BLaER1 treated with 17β-estradiol and CSF1 and Interleukin-3, amounts not matched to agents 10 nM and 100 nM (cell line): ENCODE results near the gene TRPC6.

ENCODE experiments used
- H3K27ac ChIP-seq, 11 experiments: shearing (Covaris generic); formaldehyde crosslinking; 2 replicates each; pipeline ENCODE4 v1.8.1; 2022
- H3K27me3 ChIP-seq, 11 experiments: shearing (Covaris generic); formaldehyde crosslinking; 2 replicates each; pipeline ENCODE4 v1.8.1; 2022
- H3K36me3 ChIP-seq, 11 experiments: shearing (Covaris generic); formaldehyde crosslinking; 2 replicates each; pipeline ENCODE4 v1.8.1; 2022
- H3K4me1 ChIP-seq, 10 experiments: shearing (Covaris generic); formaldehyde crosslinking; 2 replicates each; pipeline ENCODE4 v1.8.1; 2022
- H3K4me2 ChIP-seq, 11 experiments: shearing (Covaris generic); formaldehyde crosslinking; 2 replicates each; pipeline ENCODE4 v1.8.1; 2022
- H3K4me3 ChIP-seq, 10 experiments: shearing (Covaris generic); formaldehyde crosslinking; 2 replicates each; pipeline ENCODE4 v1.8.1; 2022
- H3K9ac ChIP-seq, 11 experiments: shearing (Covaris generic); formaldehyde crosslinking; 2 replicates each; pipeline ENCODE4 v1.8.1; 2022
- H3K9me3 ChIP-seq, 11 experiments: shearing (Covaris generic); formaldehyde crosslinking; replicated peaks in 1 of 11; 2 replicates each; pipeline ENCODE4 v1.8.1; 2022
- H4K20me1 ChIP-seq, 11 experiments: shearing (Covaris generic); formaldehyde crosslinking; 2 replicates each; pipeline ENCODE4 v1.8.1; 2022
- Cebpa-rat ChIP-seq, 11 experiments: shearing (Covaris generic); IDR thresholded peaks; 2 replicates each; pipeline ENCODE4 v1.8.1; 2022

The TRPC6 gene

DNA sequence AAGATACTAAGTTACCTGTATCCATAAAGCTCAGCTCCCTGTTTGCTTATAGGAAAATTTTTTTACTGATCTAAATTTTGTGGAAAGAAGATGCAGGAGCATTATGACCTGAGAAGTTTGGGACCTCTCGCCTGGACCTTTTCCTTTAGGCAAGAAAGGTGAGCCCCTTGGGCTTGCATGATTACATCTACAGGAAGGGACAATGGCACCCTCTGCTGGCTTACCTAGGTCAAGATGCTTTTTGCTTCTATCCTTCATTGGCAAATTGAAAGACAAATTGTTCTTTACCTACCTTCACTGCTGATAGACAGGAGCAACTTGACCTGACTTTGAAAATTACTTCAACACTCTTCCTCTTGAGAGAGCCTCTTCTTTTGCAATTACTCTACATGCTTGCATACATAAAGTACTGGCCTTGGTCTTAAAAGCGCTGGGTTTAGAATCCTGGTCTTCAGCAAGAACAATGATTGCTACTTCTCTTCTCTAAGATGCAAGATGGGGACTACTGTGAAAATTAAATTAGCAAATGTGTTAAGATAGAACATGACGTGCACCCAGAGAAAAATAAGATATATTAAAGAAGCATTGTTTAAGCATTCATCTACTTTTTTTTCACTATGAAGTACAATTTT, 147.2 kb downstream of the TRPC6 start:
- no peak overlapping the region for H3K27ac ChIP-seq
- H3K4me3 ChIP-seq = no peak overlapping the region
- H3K36me3 ChIP-seq = no peaks in the 10 kb centered on the region
- no peaks in the 10 kb centered on the region for H4K20me1 ChIP-seq
- H3K4me1 ChIP-seq = no peaks in the 10 kb centered on the region
- no peak overlapping the region for H3K4me2 ChIP-seq
- no peaks in the 10 kb centered on the region for H3K27me3 ChIP-seq
- H3K9me3 ChIP-seq = no peaks in the 10 kb centered on the region
- no peak overlapping the region for H3K9ac ChIP-seq
- no peak for TF ChIP-seq Cebpa-rat (IDR thresholded peaks at IDR 0.05)

DNA sequence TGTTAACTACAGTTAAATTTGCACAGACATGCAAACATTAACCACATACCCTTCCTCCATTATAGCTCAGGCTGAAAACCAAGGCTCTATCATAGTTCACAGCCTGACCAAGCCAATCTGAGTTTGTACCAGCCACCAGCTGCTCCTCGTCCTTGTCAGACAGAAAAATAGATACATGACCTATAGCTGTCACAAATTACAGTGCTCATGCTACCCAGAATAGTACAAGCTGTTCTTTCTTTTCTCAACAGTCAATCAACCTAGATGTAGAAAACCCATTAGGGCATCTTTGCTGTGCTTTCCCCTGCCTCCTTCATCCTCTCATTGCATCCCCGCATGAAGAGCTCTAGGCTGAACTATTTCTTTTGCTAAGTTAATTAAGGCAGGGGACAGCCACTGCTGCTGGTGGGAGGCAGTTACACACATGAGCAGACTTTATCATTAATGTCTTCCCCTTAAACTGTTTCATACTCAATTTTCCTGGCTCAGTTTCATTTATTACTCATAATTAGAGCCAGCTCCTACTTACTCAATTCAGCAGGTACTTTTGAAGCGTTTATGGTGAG, 148.3 kb downstream of the TRPC6 start:
- Histone ChIP-seq H3K4me3 (no peak overlapping the region), H3K27me3 (no peaks in the 10 kb centered on the region), H3K27ac (no peak overlapping the region), H3K9me3 (no peaks in the 10 kb centered on the region; a peak in 1 of 22 replicates), H3K4me1 (no peaks in the 10 kb centered on the region), H3K9ac (no peak overlapping the region), H4K20me1 (no peaks in the 10 kb centered on the region), H3K4me2 (no peak overlapping the region), H3K36me3 (no peaks in the 10 kb centered on the region)
- TF ChIP-seq Cebpa-rat (IDR thresholded peaks at IDR 0.05) = no peak

DNA sequence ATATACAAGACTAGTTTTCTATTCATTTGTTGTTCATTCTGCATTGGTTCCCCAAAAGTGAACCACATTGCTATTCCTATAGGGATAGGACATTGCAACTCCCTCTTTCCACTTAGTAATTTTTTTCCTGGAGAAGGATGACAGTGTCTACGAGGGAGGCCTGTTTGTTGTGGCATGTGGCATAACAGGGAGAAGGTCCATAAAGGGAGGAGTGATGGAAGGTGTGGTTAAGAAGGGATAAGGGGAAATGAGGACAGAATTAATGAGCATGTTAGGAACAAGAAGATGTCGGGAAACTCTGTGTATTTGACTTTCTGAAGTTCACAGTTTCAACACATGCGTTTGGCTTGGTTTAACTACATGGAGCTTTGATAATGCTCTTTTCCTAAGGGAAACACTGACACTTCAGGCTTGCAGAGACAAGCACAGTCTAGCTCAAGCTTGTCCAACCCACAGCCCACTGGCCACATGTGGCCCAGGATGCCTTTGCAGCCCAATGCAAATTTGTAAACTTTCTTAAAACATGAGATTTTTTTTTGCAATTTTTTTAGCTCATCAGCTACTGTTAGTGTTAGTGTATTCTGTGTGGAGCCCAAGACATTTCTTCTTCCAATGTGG, 149.7 kb downstream of the TRPC6 start:
- Histone ChIP-seq H3K27me3 (no peaks in the 10 kb centered on the region), H3K9me3 (peaks cover 0 to 5% (median 3%) of the 10 kb centered on the region in 11 experiments; a peak in 13 of 22 replicates), H3K27ac (no peak overlapping the region), H3K4me1 (no peaks in the 10 kb centered on the region), H3K36me3 (no peaks in the 10 kb centered on the region), H3K4me2 (no peak overlapping the region), H3K9ac (no peak overlapping the region), H4K20me1 (no peaks in the 10 kb centered on the region), H3K4me3 (no peak overlapping the region)
- no peak for TF ChIP-seq Cebpa-rat (IDR thresholded peaks at IDR 0.05)

DNA sequence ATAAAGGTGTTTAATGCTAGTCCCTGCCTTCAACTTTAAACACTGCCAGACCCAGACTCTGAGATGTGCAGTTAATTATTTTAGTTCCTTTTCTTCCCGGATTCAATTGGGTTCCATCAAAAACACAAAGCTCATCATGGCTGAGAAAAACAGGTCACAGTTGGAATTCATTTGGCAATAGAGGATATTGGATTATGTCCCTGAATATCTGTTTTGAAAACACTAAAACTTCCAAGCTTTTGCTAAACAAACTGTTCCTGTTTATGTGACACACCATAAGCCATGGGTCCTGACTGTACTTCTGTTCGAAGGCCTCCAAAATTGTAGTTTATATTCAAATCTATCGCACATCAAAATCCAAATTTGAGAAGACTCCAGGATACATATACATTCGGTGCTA, 150.7 kb downstream of the TRPC6 start:
- Histone ChIP-seq H3K9ac (no peak overlapping the region), H4K20me1 (no peaks in the 10 kb centered on the region), H3K4me1 (no peaks in the 10 kb centered on the region), H3K4me2 (no peak overlapping the region), H3K36me3 (no peaks in the 10 kb centered on the region), H3K4me3 (no peak overlapping the region), H3K27me3 (no peaks in the 10 kb centered on the region), H3K27ac (no peak overlapping the region), H3K9me3 (peaks cover 6 to 14% (median 11%) of the 10 kb centered on the region in 11 experiments; a peak in 18 of 22 replicates)
- TF ChIP-seq Cebpa-rat (IDR thresholded peaks at IDR 0.05) = no peak

DNA sequence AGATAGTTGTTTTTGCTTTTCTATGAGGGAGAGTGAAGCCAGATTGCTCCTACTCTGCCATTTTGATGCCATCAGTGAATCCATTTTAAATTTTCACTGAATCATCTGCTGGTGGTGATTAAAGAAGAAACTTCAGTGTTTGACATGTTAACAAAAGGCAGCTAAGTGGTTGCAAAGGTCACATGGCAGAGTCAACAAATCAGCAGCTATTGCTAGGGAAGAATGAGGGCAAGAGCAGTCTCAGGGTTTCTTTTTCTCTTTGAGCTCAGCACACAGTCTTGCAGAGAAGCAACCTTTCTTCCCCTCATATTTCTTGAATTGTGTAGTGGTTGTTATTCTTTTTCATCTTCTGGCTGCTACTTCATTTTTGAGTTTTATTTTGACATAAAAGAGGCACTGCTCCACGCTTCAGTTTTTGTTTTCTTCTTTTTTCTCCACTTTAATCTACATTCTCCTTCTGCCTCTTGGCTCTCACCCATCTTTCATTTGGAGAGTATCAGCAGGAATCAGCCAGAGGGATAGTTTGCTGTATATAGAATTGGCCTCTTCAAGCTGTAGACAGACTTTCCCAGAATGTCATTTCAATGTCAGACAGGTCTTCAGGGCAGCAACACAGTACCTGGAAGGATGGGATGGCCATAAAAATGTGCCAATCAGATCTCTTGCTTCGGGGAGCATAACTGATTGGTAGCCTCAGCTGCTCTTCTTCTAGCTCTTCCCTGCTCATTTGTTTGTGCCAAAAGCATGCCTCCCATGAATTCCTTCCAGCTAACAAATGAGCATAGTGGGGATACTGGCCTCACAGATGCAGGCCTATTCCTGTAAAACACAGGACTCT, 153.9 kb downstream of the TRPC6 start:
- peaks cover 6 to 19% (median 14%) of the 10 kb centered on the region in 11 experiments; a peak in 19 of 22 replicates for H3K9me3 ChIP-seq
- no peak for TF ChIP-seq Cebpa-rat (IDR thresholded peaks at IDR 0.05)
- H3K4me2 ChIP-seq = no peak overlapping the region
- H4K20me1 ChIP-seq = no peaks in the 10 kb centered on the region
- H3K4me1 ChIP-seq = no peaks in the 10 kb centered on the region
- no peak overlapping the region for H3K27ac ChIP-seq
- H3K9ac ChIP-seq = no peak overlapping the region
- no peak overlapping the region for H3K4me3 ChIP-seq
- H3K27me3 ChIP-seq = no peaks in the 10 kb centered on the region
- no peaks in the 10 kb centered on the region for H3K36me3 ChIP-seq

DNA sequence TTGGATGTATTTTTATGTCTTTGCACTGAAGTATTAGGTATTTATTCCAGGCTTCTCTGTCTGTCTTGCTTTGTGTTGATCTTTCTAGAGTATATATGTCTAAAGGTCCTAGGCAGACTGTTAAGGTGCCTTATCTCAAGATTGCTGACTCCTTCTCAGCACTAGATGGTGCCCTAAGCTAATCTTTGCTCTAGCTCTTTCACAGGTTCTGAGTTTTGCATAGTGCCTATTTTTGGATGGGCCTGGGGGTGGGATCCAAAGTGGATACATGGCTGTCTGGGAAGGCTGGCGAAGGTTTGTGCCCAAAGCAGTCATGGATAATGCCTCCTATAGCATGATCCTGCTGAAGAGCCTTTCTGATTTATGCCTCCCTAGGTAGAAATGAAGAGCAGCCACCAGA, 154.9 kb downstream of the TRPC6 start:
- peaks cover 6 to 19% (median 14%) of the 10 kb centered on the region in 11 experiments; a peak in 19 of 22 replicates for H3K9me3 ChIP-seq
- H3K27me3 ChIP-seq = no peaks in the 10 kb centered on the region
- H3K27ac ChIP-seq = no peak overlapping the region
- no peak overlapping the region for H3K9ac ChIP-seq
- no peak overlapping the region for H3K4me2 ChIP-seq
- H3K4me1 ChIP-seq = no peaks in the 10 kb centered on the region
- no peak for TF ChIP-seq Cebpa-rat (IDR thresholded peaks at IDR 0.05)
- no peaks in the 10 kb centered on the region for H4K20me1 ChIP-seq
- H3K36me3 ChIP-seq = no peaks in the 10 kb centered on the region
- no peak overlapping the region for H3K4me3 ChIP-seq

DNA sequence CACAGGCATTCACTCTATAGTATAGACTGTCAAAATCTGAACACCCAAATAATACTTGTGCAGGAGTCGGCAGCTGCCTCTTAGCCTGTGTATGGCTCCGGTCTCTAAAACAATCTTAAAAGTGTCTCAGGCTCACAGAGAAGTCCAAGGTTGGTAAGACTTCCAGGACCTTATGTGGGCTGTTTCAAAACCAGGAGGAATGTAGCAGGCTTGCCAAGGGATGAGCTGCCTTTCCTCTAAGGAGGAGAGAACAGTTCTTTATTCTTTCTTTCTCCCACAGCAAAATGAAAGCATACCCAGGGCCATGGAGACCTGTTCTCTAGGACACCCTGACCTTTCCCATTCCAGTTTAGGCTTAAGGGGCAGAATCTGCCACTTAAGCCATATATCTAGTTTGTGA, 176.5 kb downstream of the TRPC6 start:
- Histone ChIP-seq H4K20me1 (no peaks in the 10 kb centered on the region), H3K27ac (no peak overlapping the region), H3K4me2 (no peak overlapping the region), H3K9me3 (no peaks in the 10 kb centered on the region), H3K36me3 (no peaks in the 10 kb centered on the region), H3K9ac (no peak overlapping the region), H3K4me3 (no peak overlapping the region), H3K27me3 (no peaks in the 10 kb centered on the region), H3K4me1 (no peaks in the 10 kb centered on the region)
- no peak for TF ChIP-seq Cebpa-rat (IDR thresholded peaks at IDR 0.05)
